HepG2 (cell line): ENCODE measurements around the gene TMC4. TPM values are rescaled to one million over a fixed set of nuclear protein-coding genes. Genes with fewer than 3 reads are reported as not detected.

Experiments
- ATAC-seq: fragments of 200-7000 bp; cut with Tn5 transposase; 3 replicates; pipeline ENCODE4 v1.9.1; 2020; ENCODE audit warnings: mild to moderate bottlenecking, moderate library complexity
- BruUV-seq: library from RNA; stranded (reverse); fragments of 400-500 nt; replicated peaks from 2 replicates; lab custom pipeline; 2021; lab: Mats Ljungman, UMichigan
- CTCF ChIA-PET: fragments of 300-600 bp; formaldehyde crosslinking; extraction: SDS; loops from one replicate; lab custom pipeline; 2021; ENCODE audit warnings: low total read pairs, inconsistent platforms, low intra/inter-chr PET ratio; lab: Yijun Ruan, JAX
- POLR2A ChIA-PET: fragments of 350-600 bp; sonication (Branson Sonifier 250); formaldehyde crosslinking; loops from one replicate; lab custom pipeline; 2020; ENCODE audit warnings: antibody characterized with exemption, inconsistent platforms; lab: Yijun Ruan, JAX
- DNase-seq: peaks from one replicate; pipeline ENCODE4 v3.0.0-alpha.2; 2015; ENCODE audit warnings: low spot score
- FAIRE-seq: peaks from 3 replicates; lab custom pipeline; 2011; peaks lifted over from hg19 to GRCh38; lab: Jason Lieb, UNC
- H2AFZ ChIP-seq: one replicate; pipeline ENCODE4 v1.6.1; 2011; ENCODE audit warnings: low read length, inconsistent platforms
- H3K27ac ChIP-seq: fragments of 300-600 bp; 3 replicates; pipeline ENCODE4 v1.8.0; 2011; ENCODE audit warnings: mixed run types, mild to moderate bottlenecking, mixed read lengths, low read length, inconsistent platforms; ENCODE audit not compliant: insufficient read depth; ENCODE audit errors: extremely low read length
- H3K27me3 ChIP-seq, 2 experiments: fragments of 200-600 bp in 1 of 2; 2 replicates in 1 of 2; 3 replicates in 1 of 2; pipeline versions ENCODE4 v1.6.0 to v1.8.0; 2011; ENCODE audit warnings: low read length in 2 of 2, mild to moderate bottlenecking in 2 of 2, moderate library complexity in 2 of 2, inconsistent platforms in 1 of 2; ENCODE audit not compliant: insufficient read depth in 2 of 2, control insufficient read depth in 1 of 2
- H3K36me3 ChIP-seq, 2 experiments: fragments of 200-600 bp in 1 of 2; replicated peaks in 1 of 2; 2 replicates in 1 of 2; 3 replicates in 1 of 2; pipeline versions ENCODE4 v1.5.1 to v1.8.0; 2011; ENCODE audit warnings: low read length in 2 of 2, inconsistent platforms in 1 of 2; ENCODE audit not compliant: insufficient read depth in 2 of 2, control insufficient read depth in 1 of 2
- H3K4me1 ChIP-seq: 2 replicates; pipeline ENCODE4 v1.5.1; 2012; ENCODE audit warnings: low read length, inconsistent platforms; ENCODE audit not compliant: insufficient read depth
- H3K4me2 ChIP-seq: 2 replicates; pipeline ENCODE4 v1.6.0; 2011; ENCODE audit warnings: low read depth, low read length, inconsistent platforms
- H3K4me3 ChIP-seq, 3 experiments: fragments of 200-600 bp in 1 of 3; sonication (generic), shearing (Covaris generic) in 1 of 3; replicated peaks in 1 of 3; 2 replicates each; pipeline ENCODE4 v1.5.1; 2011 to 2016; ENCODE audit warnings: low read length in 3 of 3, inconsistent platforms in 2 of 3, low read depth in 2 of 3, mild to moderate bottlenecking in 2 of 3, control low read depth in 1 of 3, mixed read lengths in 1 of 3; ENCODE audit not compliant: insufficient read depth in 1 of 3
- H3K79me2 ChIP-seq: one replicate; pipeline ENCODE4 v1.6.1; 2011; ENCODE audit warnings: low read length, inconsistent platforms; ENCODE audit not compliant: insufficient read depth
- H3K9ac ChIP-seq: 2 replicates; pipeline ENCODE4 v1.6.0; 2011; ENCODE audit warnings: mild to moderate bottlenecking, low read depth, low read length, inconsistent platforms; ENCODE audit not compliant: insufficient read depth
- H3K9me3 ChIP-seq: 2 replicates; pipeline ENCODE4 v1.5.1; 2012; ENCODE audit warnings: mild to moderate bottlenecking, low read length
- H4K20me1 ChIP-seq: 2 replicates; pipeline ENCODE4 v1.6.0; 2011; ENCODE audit warnings: inconsistent platforms, mild to moderate bottlenecking, low read length, moderate library complexity; ENCODE audit not compliant: insufficient read depth
- CTCF ChIP-seq: sonication (generic); formaldehyde crosslinking; IDR thresholded peaks from 2 replicates; pipeline ENCODE4 v1.5.0; 2020; ENCODE audit warnings: mild to moderate bottlenecking, missing genetic modification reagents, moderate library complexity
- ERF ChIP-seq: IDR thresholded peaks from 2 replicates; pipeline ENCODE4 v1.6.1; 2018; ENCODE audit warnings: missing biosample characterization, missing genetic modification reagents
- ESRRA ChIP-seq: sonication (generic); formaldehyde crosslinking; IDR thresholded peaks from 2 replicates; pipeline ENCODE4 v1.5.1; 2020; ENCODE audit warnings: mild to moderate bottlenecking, low read depth, missing genetic modification reagents
- IRF2 ChIP-seq: IDR thresholded peaks from 2 replicates; pipeline ENCODE4 v1.6.1; 2018; ENCODE audit warnings: missing genetic modification reagents, missing compliant biosample characterization
- MEF2D ChIP-seq: sonication (generic); formaldehyde crosslinking; IDR thresholded peaks from 2 replicates; pipeline ENCODE4 v1.5.1; 2020; ENCODE audit warnings: mild to moderate bottlenecking, missing genetic modification reagents
- PLSCR1 ChIP-seq: sonication (generic); formaldehyde crosslinking; IDR thresholded peaks from 2 replicates; pipeline ENCODE4 v1.5.0; 2020; ENCODE audit warnings: missing genetic modification reagents, mild to moderate bottlenecking, borderline replicate concordance
- SNRNP70 ChIP-seq: fragments of 200-400 bp; formaldehyde crosslinking; IDR thresholded peaks from 2 replicates; pipeline ENCODE4 v1.6.1; 2017; ENCODE audit warnings: mild to moderate bottlenecking, low read depth, low read length, moderate library complexity
- YY1 ChIP-seq: IDR thresholded peaks from 2 replicates; pipeline ENCODE4 v1.6.1; 2011; ENCODE audit warnings: low read length, low read depth, moderate library complexity, mild to moderate bottlenecking; ENCODE audit not compliant: insufficient read depth, insufficient replicate concordance
- ZBTB33 ChIP-seq: sonication (generic); formaldehyde crosslinking; IDR thresholded peaks from 2 replicates; pipeline ENCODE4 v1.4.0; 2020; ENCODE audit warnings: missing genetic modification reagents
- ZFP36 ChIP-seq: fragments of 150-350 bp; IDR thresholded peaks from 2 replicates; pipeline ENCODE4 v1.6.1; 2018; ENCODE audit warnings: borderline replicate concordance, low read length, low read depth; ENCODE audit not compliant: partially characterized antibody
- ZNF12 ChIP-seq: sonication (generic); formaldehyde crosslinking; IDR thresholded peaks from 2 replicates; pipeline ENCODE4 v1.5.0; 2020; ENCODE audit warnings: missing genetic modification reagents
- WGBS: methylation state at CpG from one replicate; pipeline ENCODE4 v1.1.6; 2017; ENCODE audit warnings: low lambda C conversion rate; 5-methylcytosine and 5-hydroxymethylcytosine counted together
- in situ Hi-C: cut with HindIII; loops from 2 replicates; pipeline ENCODE4 v1.10.0; 2017; ENCODE audit warnings: low pct_unique_long_range_greater_than_20kb; ENCODE audit not compliant: extremely low pct_ligation_motif_present
- intact Hi-C: fragments of 100-400 bp; cut with micrococcal nuclease; formaldehyde crosslinking; loops from one replicate; pipeline ENCODE4 v1.10.0; 2022; ENCODE audit not compliant: unreplicated experiment
- polyA plus RNA-seq, 8 experiments: library from polyadenylated mRNA; depleted of rRNA in 3 of 8; stranded (reverse) in 7 of 8; unstranded in 1 of 8; fragments of >200 nt; fragmentation: Illumina TruSeq in 4 of 8; extraction: Trizol in 4 of 8; gene quantifications; 2 replicates each; pipeline versions ENCODE4 v1.2.1 to v1.2.3, GENCODE V29; 2011 to 2016; ENCODE audit warnings: low read depth in 4 of 8, missing spikeins in 1 of 8, mixed read lengths in 1 of 8; ENCODE audit not compliant: insufficient read depth in 1 of 8
- total RNA-seq, 5 experiments: library from RNA; depleted of rRNA; stranded (reverse); fragments of >200 nt; fragmentation: Illumina TruSeq; extraction: Trizol; gene quantifications; 2 replicates each; pipeline ENCODE4 v1.2.3, GENCODE V29; 2016; ENCODE audit warnings: low read depth in 1 of 5
- TF ChIP-seq, protein P1 (sequence below): sonication (generic); formaldehyde crosslinking; IDR thresholded peaks from 2 replicates; pipeline ENCODE4 v1.4.0; 2020; ENCODE audit warnings: missing genetic modification reagents

TMC4 gene
- total and polyA plus RNA-seq, 2 of the 13 experiments (the other 11 are each of a cell fraction or from before 2014, with no cell fraction given): 0.13 to 0.24 TPM

DNA sequence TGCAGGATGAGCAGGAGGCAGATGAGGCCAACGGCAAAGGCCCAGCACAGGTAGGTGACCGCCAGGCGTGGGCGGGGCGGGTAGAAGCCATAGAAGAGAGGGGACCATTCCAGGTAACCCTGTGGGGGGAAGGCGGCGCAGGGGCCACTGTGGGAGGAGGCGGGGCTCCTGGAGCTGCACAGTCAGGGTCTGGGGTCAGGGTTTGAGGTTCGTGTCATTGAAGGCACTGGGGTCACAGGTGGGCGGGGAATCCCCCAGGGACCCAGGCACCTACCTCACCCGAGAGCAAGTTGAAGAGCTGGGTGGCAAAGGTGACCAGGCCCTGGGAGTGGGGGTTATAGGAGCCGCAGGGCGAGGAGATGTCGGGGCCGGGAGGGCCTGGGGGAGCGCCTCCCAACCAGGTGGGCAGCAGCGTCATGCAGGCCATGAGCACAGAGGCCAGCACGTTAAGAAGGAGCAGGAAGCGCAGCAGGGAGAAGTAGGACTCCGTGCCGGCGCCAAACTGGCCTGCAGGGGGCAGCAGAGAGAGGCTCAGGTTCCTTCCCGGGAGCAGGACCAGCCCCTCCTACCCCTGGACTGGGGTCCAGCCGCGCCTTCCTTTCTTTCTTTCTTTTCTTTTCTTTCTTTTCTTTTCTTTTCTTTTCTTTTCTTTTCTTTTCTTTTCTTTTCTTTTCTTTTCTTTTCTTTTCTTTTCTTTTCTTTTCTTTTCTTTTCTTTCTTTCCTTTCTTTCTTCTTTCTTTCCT is 4.6 kb downstream of the TMC4 start:
- intact Hi-C loops (loop anchor here (2.0 kb wide), 1 partner anchor 62 kb away; no protein-coding TSS in a partner anchor), in situ Hi-C loops (no loop called here)
- no peaks in the 10 kb centered on the region for H3K79me2 ChIP-seq
- H3K4me1 ChIP-seq: peaks cover 12% of the 10 kb centered on the region; the same call in 1 of the 2 replicates
- POLR2A ChIA-PET: interaction anchor here (0.6 to 1.2 kb wide), 2 partner anchors 21 to 31 kb away, joined by 3 to 5 read pairs; partner anchors contain the start of gene MBOAT7
- no TSS peak for BruUV-seq
- no peaks in the 10 kb centered on the region for H3K27me3 ChIP-seq
- DNase-seq: peak; percentile 71
- peak; percentile 64 for FAIRE-seq
- peak overlapping the region; percentile 50 for H3K4me2 ChIP-seq
- CTCF ChIA-PET: interaction anchor here (1.1 to 1.4 kb wide), 3 partner anchors 63 to 157 kb away, joined by 3 to 18 read pairs (median 7); no protein-coding TSS in a partner anchor
- ATAC-seq: peak; percentile 87
- 23% methylated on average over 19 of the region's 25 CpGs for WGBS
- H3K9ac ChIP-seq: no peak overlapping the region
- no peaks in the 10 kb centered on the region for H4K20me1 ChIP-seq
- no peaks in the 10 kb centered on the region for H3K36me3 ChIP-seq
- no peak overlapping the region for H2AFZ ChIP-seq
- no peak overlapping the region for H3K27ac ChIP-seq
- no peaks in the 10 kb centered on the region for H3K9me3 ChIP-seq
- H3K4me3 ChIP-seq: peak overlapping the region in 1 of 3 experiments; percentile 30; a peak in 1 of 6 replicates
- no peak for TF ChIP-seq SNRNP70
- TF ChIP-seq YY1: peak; percentile 35
- no peak for TF ChIP-seq ZFP36
- TF ChIP-seq, protein P1, sequence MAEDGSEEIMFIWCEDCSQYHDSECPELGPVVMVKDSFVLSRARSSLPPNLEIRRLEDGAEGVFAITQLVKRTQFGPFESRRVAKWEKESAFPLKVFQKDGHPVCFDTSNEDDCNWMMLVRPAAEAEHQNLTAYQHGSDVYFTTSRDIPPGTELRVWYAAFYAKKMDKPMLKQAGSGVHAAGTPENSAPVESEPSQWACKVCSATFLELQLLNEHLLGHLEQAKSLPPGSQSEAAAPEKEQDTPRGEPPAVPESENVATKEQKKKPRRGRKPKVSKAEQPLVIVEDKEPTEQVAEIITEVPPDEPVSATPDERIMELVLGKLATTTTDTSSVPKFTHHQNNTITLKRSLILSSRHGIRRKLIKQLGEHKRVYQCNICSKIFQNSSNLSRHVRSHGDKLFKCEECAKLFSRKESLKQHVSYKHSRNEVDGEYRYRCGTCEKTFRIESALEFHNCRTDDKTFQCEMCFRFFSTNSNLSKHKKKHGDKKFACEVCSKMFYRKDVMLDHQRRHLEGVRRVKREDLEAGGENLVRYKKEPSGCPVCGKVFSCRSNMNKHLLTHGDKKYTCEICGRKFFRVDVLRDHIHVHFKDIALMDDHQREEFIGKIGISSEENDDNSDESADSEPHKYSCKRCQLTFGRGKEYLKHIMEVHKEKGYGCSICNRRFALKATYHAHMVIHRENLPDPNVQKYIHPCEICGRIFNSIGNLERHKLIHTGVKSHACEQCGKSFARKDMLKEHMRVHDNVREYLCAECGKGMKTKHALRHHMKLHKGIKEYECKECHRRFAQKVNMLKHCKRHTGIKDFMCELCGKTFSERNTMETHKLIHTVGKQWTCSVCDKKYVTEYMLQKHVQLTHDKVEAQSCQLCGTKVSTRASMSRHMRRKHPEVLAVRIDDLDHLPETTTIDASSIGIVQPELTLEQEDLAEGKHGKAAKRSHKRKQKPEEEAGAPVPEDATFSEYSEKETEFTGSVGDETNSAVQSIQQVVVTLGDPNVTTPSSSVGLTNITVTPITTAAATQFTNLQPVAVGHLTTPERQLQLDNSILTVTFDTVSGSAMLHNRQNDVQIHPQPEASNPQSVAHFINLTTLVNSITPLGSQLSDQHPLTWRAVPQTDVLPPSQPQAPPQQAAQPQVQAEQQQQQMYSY (CRISPR knock-in tag): no peak
- peak; percentile 93 for TF ChIP-seq ZNF12 (CRISPR knock-in tag)
- TF ChIP-seq MEF2D (CRISPR knock-in tag): no peak
- 0 out of 2 replicates have a peak, but pooled peaks have one; percentile 24 for TF ChIP-seq IRF2 (CRISPR knock-in tag)
- peak; percentile 50; the same call in 1 of the 2 replicates for TF ChIP-seq ERF
- no peak for TF ChIP-seq ESRRA (CRISPR knock-in tag)
- no peak; the same call in 1 of the 2 replicates for TF ChIP-seq ZBTB33 (CRISPR knock-in tag)
- no peak for TF ChIP-seq PLSCR1 (CRISPR knock-in tag)
- peak; percentile 88 for TF ChIP-seq CTCF
